ENCODE results near the gene PDK4.

- TF ChIP-seq, protein P1, sequence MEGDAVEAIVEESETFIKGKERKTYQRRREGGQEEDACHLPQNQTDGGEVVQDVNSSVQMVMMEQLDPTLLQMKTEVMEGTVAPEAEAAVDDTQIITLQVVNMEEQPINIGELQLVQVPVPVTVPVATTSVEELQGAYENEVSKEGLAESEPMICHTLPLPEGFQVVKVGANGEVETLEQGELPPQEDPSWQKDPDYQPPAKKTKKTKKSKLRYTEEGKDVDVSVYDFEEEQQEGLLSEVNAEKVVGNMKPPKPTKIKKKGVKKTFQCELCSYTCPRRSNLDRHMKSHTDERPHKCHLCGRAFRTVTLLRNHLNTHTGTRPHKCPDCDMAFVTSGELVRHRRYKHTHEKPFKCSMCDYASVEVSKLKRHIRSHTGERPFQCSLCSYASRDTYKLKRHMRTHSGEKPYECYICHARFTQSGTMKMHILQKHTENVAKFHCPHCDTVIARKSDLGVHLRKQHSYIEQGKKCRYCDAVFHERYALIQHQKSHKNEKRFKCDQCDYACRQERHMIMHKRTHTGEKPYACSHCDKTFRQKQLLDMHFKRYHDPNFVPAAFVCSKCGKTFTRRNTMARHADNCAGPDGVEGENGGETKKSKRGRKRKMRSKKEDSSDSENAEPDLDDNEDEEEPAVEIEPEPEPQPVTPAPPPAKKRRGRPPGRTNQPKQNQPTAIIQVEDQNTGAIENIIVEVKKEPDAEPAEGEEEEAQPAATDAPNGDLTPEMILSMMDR (IDR thresholded peaks at IDR 0.05), result no peak
- TF ChIP-seq POLR2A (IDR thresholded peaks at IDR 0.05) (no peak), POLR2AphosphoS5 (IDR thresholded peaks at IDR 0.05) (no peak)
Measured at GRCh38 chr7:95535662-95536061, 60.7 kb downstream of the PDK4 start.

All from stomach (tissue), 4 donors.